Measurements from ENCODE around the gene THAP8.

The THAP8 gene

GRCh38 chr19:36028313-36029041 lies 25.6 kb downstream of the THAP8 start:
- DNase-seq: no peak

GRCh38 chr19:36027696-36028095 lies 26.4 kb downstream of the THAP8 start:
- DNase-seq: no peak

GRCh38 chr19:36026091-36026876 lies 27.8 kb downstream of the THAP8 start:
- no peak for DNase-seq

- DNase-seq: no peak
These were observed 28.5 kb downstream of the THAP8 start for GRCh38 chr19:36025541-36025940.

GRCh38 chr19:36023432-36023831 lies 30.7 kb downstream of the THAP8 start:
- DNase-seq: no peak

GRCh38 chr19:36019061-36019670 lies 34.9 kb downstream of the THAP8 start:
- no peak for DNase-seq

- DNase-seq: peak; percentile 100
These were observed 39.8 kb downstream of the THAP8 start, which contains the start of gene ALKBH6 for GRCh38 chr19:36014012-36014924. ALKBH6 (minus strand) TSS chr19:36014213; CDS start chr19:36013397, 816 bp downstream.

- no peak for DNase-seq
These were observed 40.6 kb downstream of the THAP8 start for GRCh38 chr19:36013280-36014011.

- no peak for DNase-seq
These were observed 43.7 kb downstream of the THAP8 start for GRCh38 chr19:36010402-36010801.

GRCh38 chr19:36009633-36010379 lies 44.3 kb downstream of the THAP8 start:
- no peak for DNase-seq

GRCh38 chr19:36009220-36009619 lies 44.9 kb downstream of the THAP8 start:
- peak; percentile 52 to 83 (median 68) for DNase-seq

GRCh38 chr19:36008336-36008978 lies 45.6 kb downstream of the THAP8 start, which contains the start of gene SYNE4:
SYNE4 (minus strand) TSS chr19:36008813; CDS start chr19:36008681, 132 bp downstream.
- DNase-seq: no peak

- no peak for DNase-seq
These were observed 47.1 kb downstream of the THAP8 start for GRCh38 chr19:36006955-36007354.

- DNase-seq: no peak
These were observed 50.8 kb downstream of the THAP8 start for GRCh38 chr19:36003284-36003683.

- DNase-seq: no peak
These were observed 52.5 kb downstream of the THAP8 start for GRCh38 chr19:36001605-36002004.

- DNase-seq: no peak
These were observed 57.3 kb downstream of the THAP8 start for GRCh38 chr19:35996777-35997176.

- DNase-seq: peak; percentile 97 to 98 (median 98)
These were observed 58.8 kb downstream of the THAP8 start, which contains the start of gene SDHAF1 for GRCh38 chr19:35995048-35995993. SDHAF1 (plus strand) TSS chr19:35995188; CDS start chr19:35995275, 87 bp downstream.

GRCh38 chr19:35993923-35994598 lies 60.0 kb downstream of the THAP8 start:
- peak in 2 of 4 experiments; percentile 11 to 36 for DNase-seq

Data from suppressor macrophage (primary cell).